WTC11 (cell line): Measurements from ENCODE around the gene IL12RB1. TPM values are rescaled to one million over a fixed set of nuclear protein-coding genes. Genes with fewer than 3 reads are reported as not detected.

Experiments
- ATAC-seq: fragments of 200-7000 bp; cut with Tn5 transposase; 2 replicates; pipeline ENCODE4 v1.10.0; 2021; ENCODE audit warnings: mild to moderate bottlenecking, moderate library complexity
- CTCF ChIA-PET: fragments of 300-600 bp; sonication (Branson Sonifier 250); formaldehyde crosslinking; loops from one replicate; lab custom pipeline; 2021; ENCODE audit warnings: antibody characterized with exemption; lab: Charles Lee
- POLR2A ChIA-PET: fragments of 350-600 bp; sonication (Branson Sonifier 250); formaldehyde crosslinking; loops from one replicate; lab custom pipeline; 2021; ENCODE audit warnings: antibody characterized with exemption; lab: Charles Lee
- DNase-seq: peaks from one replicate; pipeline ENCODE4 v3.0.0; 2021; ENCODE audit warnings: low spot score
- H3K27ac Mint-ChIP-seq: 2 replicates; pipeline ENCODE4 v1.8.0; 2021; ENCODE audit warnings: mixed read lengths
- H3K27me3 Mint-ChIP-seq: 2 replicates; pipeline ENCODE4 v1.8.0; 2021; ENCODE audit warnings: low read depth, mild to moderate bottlenecking, moderate library complexity, mixed read lengths
- H3K36me3 Mint-ChIP-seq: 2 replicates; pipeline ENCODE4 v1.8.0; 2021; ENCODE audit warnings: mixed read lengths
- H3K4me1 Mint-ChIP-seq: 2 replicates; pipeline ENCODE4 v1.8.0; 2022; ENCODE audit warnings: mixed read lengths
- H3K4me3 Mint-ChIP-seq: 2 replicates; pipeline ENCODE4 v1.8.0; 2021; ENCODE audit warnings: mild to moderate bottlenecking, moderate library complexity, mixed read lengths
- H3K9me3 Mint-ChIP-seq: 2 replicates; pipeline ENCODE4 v1.8.0; 2021; ENCODE audit warnings: mixed read lengths
- ATF6 ChIP-seq: sonication (generic); formaldehyde crosslinking; IDR thresholded peaks from 2 replicates; pipeline ENCODE4 v1.8.1; 2023; ENCODE audit warnings: mild to moderate bottlenecking, missing genetic modification reagents
- CREB1 ChIP-seq: sonication (generic); formaldehyde crosslinking; IDR thresholded peaks from 2 replicates; pipeline ENCODE4 v1.8.0; 2023; ENCODE audit warnings: mild to moderate bottlenecking, missing genetic modification reagents
- E2F4 ChIP-seq: sonication (generic); formaldehyde crosslinking; IDR thresholded peaks from 2 replicates; pipeline ENCODE4 v1.8.1; 2022; ENCODE audit warnings: low read depth, mild to moderate bottlenecking, moderate library complexity, missing genetic modification reagents, borderline replicate concordance
- ELF4 ChIP-seq: sonication (generic); formaldehyde crosslinking; IDR thresholded peaks from 2 replicates; pipeline ENCODE4 v1.8.1; 2022; ENCODE audit warnings: low read depth, mild to moderate bottlenecking, moderate library complexity, missing genetic modification reagents
- EMX1 ChIP-seq: fragments of 250-450 bp; sonication (Bioruptor Pico); IDR thresholded peaks from 2 replicates; pipeline ENCODE4 v1.8.0; 2021; ENCODE audit warnings: mild to moderate bottlenecking
- ERG ChIP-seq: fragments of 250-450 bp; sonication (Bioruptor Pico); IDR thresholded peaks from 2 replicates; pipeline ENCODE4 v1.8.0; 2021; ENCODE audit warnings: mild to moderate bottlenecking
- FOXJ3 ChIP-seq: sonication (generic); formaldehyde crosslinking; IDR thresholded peaks from 2 replicates; pipeline ENCODE4 v1.9.0; 2021; ENCODE audit warnings: missing genetic modification reagents, mild to moderate bottlenecking, borderline replicate concordance
- FOXP1 ChIP-seq: sonication (generic); formaldehyde crosslinking; IDR thresholded peaks from 2 replicates; pipeline ENCODE4 v1.8.0; 2022; ENCODE audit warnings: missing genetic modification reagents, mild to moderate bottlenecking, moderate library complexity, borderline replicate concordance
- GABPB1 ChIP-seq: sonication (generic); formaldehyde crosslinking; IDR thresholded peaks from 2 replicates; pipeline ENCODE4 v1.8.1; 2023; ENCODE audit warnings: mild to moderate bottlenecking, missing genetic modification reagents
- GRHL2 ChIP-seq: fragments of 250-450 bp; sonication (Bioruptor Pico); IDR thresholded peaks from 2 replicates; pipeline ENCODE4 v1.8.0; 2022; ENCODE audit warnings: mild to moderate bottlenecking, moderate library complexity; ENCODE audit not compliant: insufficient replicate concordance, severe bottlenecking
- GTF2I ChIP-seq: fragments of 250-450 bp; sonication (Bioruptor Pico); conservative IDR thresholded peaks from 2 replicates; pipeline ENCODE4 v1.4.0; 2021; ENCODE audit warnings: mild to moderate bottlenecking
- IRF2 ChIP-seq: sonication (generic); formaldehyde crosslinking; IDR thresholded peaks from 2 replicates; pipeline ENCODE4 v1.8.0; 2022; ENCODE audit warnings: low read depth, missing genetic modification reagents, borderline replicate concordance
- JUN ChIP-seq: sonication (generic); formaldehyde crosslinking; IDR thresholded peaks from 2 replicates; pipeline ENCODE4 v1.8.0; 2023; ENCODE audit warnings: mild to moderate bottlenecking, missing genetic modification reagents
- NR3C1 ChIP-seq: sonication (generic); formaldehyde crosslinking; conservative IDR thresholded peaks from 2 replicates; pipeline ENCODE4 v1.8.1; 2023; ENCODE audit warnings: low read depth, mild to moderate bottlenecking, missing genetic modification reagents
- PREB ChIP-seq: sonication (generic); formaldehyde crosslinking; IDR thresholded peaks from 2 replicates; pipeline ENCODE4 v1.8.1; 2022; ENCODE audit warnings: mild to moderate bottlenecking, missing genetic modification reagents, moderate library complexity, borderline replicate concordance
- RORB ChIP-seq: fragments of 250-450 bp; sonication (Bioruptor Pico); IDR thresholded peaks from 2 replicates; pipeline ENCODE4 v1.9.0; 2021; ENCODE audit warnings: mild to moderate bottlenecking
- TP53 ChIP-seq: sonication (generic); formaldehyde crosslinking; IDR thresholded peaks from 2 replicates; pipeline ENCODE4 v1.8.1; 2023; ENCODE audit warnings: mild to moderate bottlenecking, missing genetic modification reagents
- ZNF232 ChIP-seq: sonication (generic); formaldehyde crosslinking; IDR thresholded peaks from 2 replicates; pipeline ENCODE4 v1.8.0; 2022; ENCODE audit warnings: mild to moderate bottlenecking, missing genetic modification reagents
- ZSCAN18 ChIP-seq: fragments of 250-450 bp; sonication (Bioruptor Pico); IDR thresholded peaks from 2 replicates; pipeline ENCODE4 v2.1.2; 2022; ENCODE audit warnings: mild to moderate bottlenecking, moderate library complexity
- total RNA-seq: library from RNA; stranded (reverse); gene quantifications from 3 replicates; pipeline ENCODE4 v1.2.3, GENCODE V29; 2021
- TF ChIP-seq, protein P1 (sequence below): sonication (generic); formaldehyde crosslinking; IDR thresholded peaks from 2 replicates; pipeline ENCODE4 v1.8.0; 2023; ENCODE audit warnings: missing genetic modification reagents, mild to moderate bottlenecking, borderline replicate concordance
- TF ChIP-seq, protein P2 (sequence below): sonication (generic); formaldehyde crosslinking; IDR thresholded peaks from 2 replicates; pipeline ENCODE4 v1.8.0; 2023; ENCODE audit warnings: mild to moderate bottlenecking, missing genetic modification reagents

IL12RB1 gene
- total RNA-seq, 1 experiment from 2014 or later: not detected

- Mint-ChIP-seq H3K27ac (peak overlapping the region; percentile 70), H3K36me3 (no peaks in the 10 kb centered on the region), H3K4me1 (peaks cover 9% of the 10 kb centered on the region), H3K27me3 (no peaks in the 10 kb centered on the region; the same call in none of the 2 replicates), H3K4me3 (no peak overlapping the region), H3K9me3 (no peaks in the 10 kb centered on the region)
- DNase-seq (peak; percentile 54), ATAC-seq (peak; percentile 72)
- TF ChIP-seq ERG (CRISPR knock-in tag) (no peak), FOXP1 (CRISPR knock-in tag) (no peak), GTF2I (CRISPR knock-in tag) (no peak), PREB (CRISPR knock-in tag) (no peak), ELF4 (CRISPR knock-in tag) (no peak), ATF6 (CRISPR knock-in tag) (no peak), CREB1 (no peak), TP53 (CRISPR knock-in tag) (no peak), NR3C1 (no peak), GABPB1 (CRISPR knock-in tag) (no peak), JUN (no peak)
- TF ChIP-seq, protein P1, sequence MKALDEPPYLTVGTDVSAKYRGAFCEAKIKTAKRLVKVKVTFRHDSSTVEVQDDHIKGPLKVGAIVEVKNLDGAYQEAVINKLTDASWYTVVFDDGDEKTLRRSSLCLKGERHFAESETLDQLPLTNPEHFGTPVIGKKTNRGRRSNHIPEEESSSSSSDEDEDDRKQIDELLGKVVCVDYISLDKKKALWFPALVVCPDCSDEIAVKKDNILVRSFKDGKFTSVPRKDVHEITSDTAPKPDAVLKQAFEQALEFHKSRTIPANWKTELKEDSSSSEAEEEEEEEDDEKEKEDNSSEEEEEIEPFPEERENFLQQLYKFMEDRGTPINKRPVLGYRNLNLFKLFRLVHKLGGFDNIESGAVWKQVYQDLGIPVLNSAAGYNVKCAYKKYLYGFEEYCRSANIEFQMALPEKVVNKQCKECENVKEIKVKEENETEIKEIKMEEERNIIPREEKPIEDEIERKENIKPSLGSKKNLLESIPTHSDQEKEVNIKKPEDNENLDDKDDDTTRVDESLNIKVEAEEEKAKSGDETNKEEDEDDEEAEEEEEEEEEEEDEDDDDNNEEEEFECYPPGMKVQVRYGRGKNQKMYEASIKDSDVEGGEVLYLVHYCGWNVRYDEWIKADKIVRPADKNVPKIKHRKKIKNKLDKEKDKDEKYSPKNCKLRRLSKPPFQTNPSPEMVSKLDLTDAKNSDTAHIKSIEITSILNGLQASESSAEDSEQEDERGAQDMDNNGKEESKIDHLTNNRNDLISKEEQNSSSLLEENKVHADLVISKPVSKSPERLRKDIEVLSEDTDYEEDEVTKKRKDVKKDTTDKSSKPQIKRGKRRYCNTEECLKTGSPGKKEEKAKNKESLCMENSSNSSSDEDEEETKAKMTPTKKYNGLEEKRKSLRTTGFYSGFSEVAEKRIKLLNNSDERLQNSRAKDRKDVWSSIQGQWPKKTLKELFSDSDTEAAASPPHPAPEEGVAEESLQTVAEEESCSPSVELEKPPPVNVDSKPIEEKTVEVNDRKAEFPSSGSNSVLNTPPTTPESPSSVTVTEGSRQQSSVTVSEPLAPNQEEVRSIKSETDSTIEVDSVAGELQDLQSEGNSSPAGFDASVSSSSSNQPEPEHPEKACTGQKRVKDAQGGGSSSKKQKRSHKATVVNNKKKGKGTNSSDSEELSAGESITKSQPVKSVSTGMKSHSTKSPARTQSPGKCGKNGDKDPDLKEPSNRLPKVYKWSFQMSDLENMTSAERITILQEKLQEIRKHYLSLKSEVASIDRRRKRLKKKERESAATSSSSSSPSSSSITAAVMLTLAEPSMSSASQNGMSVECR: no peak
- CTCF ChIA-PET: interaction anchor here (0.6 to 1.9 kb wide), 6 partner anchors 10 to 116 kb away, joined by 3 to 9 read pairs (median 4); no protein-coding TSS in a partner anchor
- POLR2A ChIA-PET: interaction anchor here (0.6 kb wide), 1 partner anchor 310 kb away, joined by 4 read pairs; no protein-coding TSS in a partner anchor
Observed at GRCh38 chr19:18044825-18045304, 41.9 kb downstream of the IL12RB1 start.

DNA sequence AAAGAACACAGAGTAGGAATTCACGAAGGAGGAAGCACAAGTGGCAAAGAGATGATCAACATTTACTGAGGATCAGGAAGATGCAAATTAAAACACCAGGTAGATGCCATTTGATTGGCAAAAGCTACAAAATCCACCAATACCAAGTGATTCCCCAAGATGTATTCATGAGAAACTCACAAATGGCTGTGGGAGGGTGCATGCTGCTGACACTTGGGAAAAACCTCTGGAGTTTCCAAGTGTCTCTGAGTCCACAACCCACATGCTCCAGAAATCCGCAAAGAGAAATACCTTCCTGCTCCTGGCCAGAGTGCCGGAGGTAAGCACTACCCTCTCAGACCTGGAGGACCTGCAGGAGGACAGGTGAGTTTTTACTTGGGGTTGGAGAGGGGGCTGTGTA is 43.1 kb downstream of the IL12RB1 start:
- Mint-ChIP-seq H3K4me3 (no peak overlapping the region), H3K27me3 (peaks cover 2% of the 10 kb centered on the region), H3K27ac (no peak overlapping the region), H3K36me3 (no peaks in the 10 kb centered on the region), H3K4me1 (peaks cover 9% of the 10 kb centered on the region), H3K9me3 (no peaks in the 10 kb centered on the region)
- DNase-seq (no peak), ATAC-seq (no peak)
- ChIA-PET CTCF (interaction anchor here (1.8 to 1.9 kb wide), 2 partner anchors 15 to 45 kb away, joined by 6 to 9 read pairs; no protein-coding TSS in a partner anchor), POLR2A (no interaction called here)
- TF ChIP-seq ZSCAN18 (CRISPR knock-in tag): no peak
- TF ChIP-seq, protein P2, sequence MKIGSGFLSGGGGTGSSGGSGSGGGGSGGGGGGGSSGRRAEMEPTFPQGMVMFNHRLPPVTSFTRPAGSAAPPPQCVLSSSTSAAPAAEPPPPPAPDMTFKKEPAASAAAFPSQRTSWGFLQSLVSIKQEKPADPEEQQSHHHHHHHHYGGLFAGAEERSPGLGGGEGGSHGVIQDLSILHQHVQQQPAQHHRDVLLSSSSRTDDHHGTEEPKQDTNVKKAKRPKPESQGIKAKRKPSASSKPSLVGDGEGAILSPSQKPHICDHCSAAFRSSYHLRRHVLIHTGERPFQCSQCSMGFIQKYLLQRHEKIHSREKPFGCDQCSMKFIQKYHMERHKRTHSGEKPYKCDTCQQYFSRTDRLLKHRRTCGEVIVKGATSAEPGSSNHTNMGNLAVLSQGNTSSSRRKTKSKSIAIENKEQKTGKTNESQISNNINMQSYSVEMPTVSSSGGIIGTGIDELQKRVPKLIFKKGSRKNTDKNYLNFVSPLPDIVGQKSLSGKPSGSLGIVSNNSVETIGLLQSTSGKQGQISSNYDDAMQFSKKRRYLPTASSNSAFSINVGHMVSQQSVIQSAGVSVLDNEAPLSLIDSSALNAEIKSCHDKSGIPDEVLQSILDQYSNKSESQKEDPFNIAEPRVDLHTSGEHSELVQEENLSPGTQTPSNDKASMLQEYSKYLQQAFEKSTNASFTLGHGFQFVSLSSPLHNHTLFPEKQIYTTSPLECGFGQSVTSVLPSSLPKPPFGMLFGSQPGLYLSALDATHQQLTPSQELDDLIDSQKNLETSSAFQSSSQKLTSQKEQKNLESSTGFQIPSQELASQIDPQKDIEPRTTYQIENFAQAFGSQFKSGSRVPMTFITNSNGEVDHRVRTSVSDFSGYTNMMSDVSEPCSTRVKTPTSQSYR (CRISPR knock-in tag): no peak
- TF ChIP-seq FOXP1 (CRISPR knock-in tag): no peak
- TF ChIP-seq GABPB1 (CRISPR knock-in tag): no peak
- TF ChIP-seq E2F4: no peak
- no peak for TF ChIP-seq GRHL2 (CRISPR knock-in tag)
- no peak for TF ChIP-seq FOXJ3 (CRISPR knock-in tag)
- no peak for TF ChIP-seq IRF2 (CRISPR knock-in tag)
- no peak for TF ChIP-seq RORB
- no peak for TF ChIP-seq ZNF232
- TF ChIP-seq EMX1: no peak
- no peak for TF ChIP-seq ELF4 (CRISPR knock-in tag)
